Neutrophil (primary cell): ENCODE data around the gene IBA57.

Source experiments
- H3K27ac ChIP-seq: fragments of 200-600 bp; sonication (generic); 2 replicates; pipeline ENCODE4 v1.5.1; 2016; ENCODE audit warnings: mild to moderate bottlenecking, moderate library complexity
- H3K27me3 ChIP-seq: fragments of 200-600 bp; sonication (generic); 2 replicates; pipeline ENCODE4 v1.6.0; 2016; ENCODE audit warnings: mild to moderate bottlenecking
- H3K36me3 ChIP-seq: fragments of 200-600 bp; sonication (generic); 2 replicates; pipeline ENCODE4 v1.5.1; 2017
- H3K4me1 ChIP-seq, 2 experiments: fragments of 200-600 bp in 1 of 2; sonication (generic) in 1 of 2; 1 replicate in 1 of 2; 2 replicates in 1 of 2; pipeline versions ENCODE4 v1.5.1 to v1.6.1; 2013 to 2016; ENCODE audit warnings: low read depth in 1 of 2, low read length in 1 of 2, mild to moderate bottlenecking in 1 of 2, moderate library complexity in 1 of 2; ENCODE audit not compliant: control insufficient read depth in 1 of 2, insufficient read depth in 1 of 2
- H3K4me3 ChIP-seq, 2 experiments: fragments of 200-600 bp in 1 of 2; sonication (generic) in 1 of 2; 1 replicate in 1 of 2; 2 replicates in 1 of 2; pipeline ENCODE4 v1.5.1; 2013 to 2016; ENCODE audit warnings: low read depth in 1 of 2, low read length in 1 of 2, mild to moderate bottlenecking in 1 of 2, moderate library complexity in 1 of 2
- H3K9me3 ChIP-seq: fragments of 200-600 bp; sonication (generic); 2 replicates; pipeline ENCODE4 v1.5.1; 2016
- CTCF ChIP-seq: fragments of 200-600 bp; sonication (generic); IDR thresholded peaks from 2 replicates; pipeline ENCODE4 v1.5.1; 2016; ENCODE audit warnings: antibody characterized with exemption

IBA57 gene

GRCh38 chr1:228139406-228139930 lies 26.1 kb upstream of the IBA57 start:
- H3K4me1 ChIP-seq: peaks cover 41 to 42% of the 10 kb centered on the region in 2 experiments
- no peak for TF ChIP-seq CTCF
- H3K27ac ChIP-seq: peak overlapping the region; percentile 98
- H3K9me3 ChIP-seq: no peaks in the 10 kb centered on the region
- peaks cover 8% of the 10 kb centered on the region for H3K36me3 ChIP-seq
- peak overlapping the region; percentile 83 to 95 for H3K4me3 ChIP-seq
- H3K27me3 ChIP-seq: no peaks in the 10 kb centered on the region

GRCh38 chr1:228139931-228140723 lies 25.5 kb upstream of the IBA57 start, which contains the start of gene GUK1:
Gene GUK1 (plus strand): TSS chr1:228140279. CDS start chr1:228140303, 24 bp downstream.
- Histone ChIP-seq H3K9me3 (no peaks in the 10 kb centered on the region), H3K36me3 (peaks cover 9% of the 10 kb centered on the region), H3K27me3 (no peaks in the 10 kb centered on the region), H3K27ac (peak within 1 kb of the TSS; percentile 98), H3K4me1 (peaks cover 41 to 42% of the 10 kb centered on the region in 2 experiments), H3K4me3 (peak within 1 kb of the TSS; percentile 83 to 95)
- TF ChIP-seq CTCF: peak; percentile 68

- Histone ChIP-seq H3K9me3 (no peaks in the 10 kb centered on the region), H3K36me3 (peaks cover 15% of the 10 kb centered on the region), H3K4me3 (peak overlapping the region; percentile 83 to 95), H3K27me3 (no peaks in the 10 kb centered on the region), H3K4me1 (peaks cover 39 to 40% of the 10 kb centered on the region in 2 experiments), H3K27ac (peak overlapping the region; percentile 98)
- TF ChIP-seq CTCF: no peak
These were observed 24.8 kb upstream of the IBA57 start for GRCh38 chr1:228140724-228141225.

DNA sequence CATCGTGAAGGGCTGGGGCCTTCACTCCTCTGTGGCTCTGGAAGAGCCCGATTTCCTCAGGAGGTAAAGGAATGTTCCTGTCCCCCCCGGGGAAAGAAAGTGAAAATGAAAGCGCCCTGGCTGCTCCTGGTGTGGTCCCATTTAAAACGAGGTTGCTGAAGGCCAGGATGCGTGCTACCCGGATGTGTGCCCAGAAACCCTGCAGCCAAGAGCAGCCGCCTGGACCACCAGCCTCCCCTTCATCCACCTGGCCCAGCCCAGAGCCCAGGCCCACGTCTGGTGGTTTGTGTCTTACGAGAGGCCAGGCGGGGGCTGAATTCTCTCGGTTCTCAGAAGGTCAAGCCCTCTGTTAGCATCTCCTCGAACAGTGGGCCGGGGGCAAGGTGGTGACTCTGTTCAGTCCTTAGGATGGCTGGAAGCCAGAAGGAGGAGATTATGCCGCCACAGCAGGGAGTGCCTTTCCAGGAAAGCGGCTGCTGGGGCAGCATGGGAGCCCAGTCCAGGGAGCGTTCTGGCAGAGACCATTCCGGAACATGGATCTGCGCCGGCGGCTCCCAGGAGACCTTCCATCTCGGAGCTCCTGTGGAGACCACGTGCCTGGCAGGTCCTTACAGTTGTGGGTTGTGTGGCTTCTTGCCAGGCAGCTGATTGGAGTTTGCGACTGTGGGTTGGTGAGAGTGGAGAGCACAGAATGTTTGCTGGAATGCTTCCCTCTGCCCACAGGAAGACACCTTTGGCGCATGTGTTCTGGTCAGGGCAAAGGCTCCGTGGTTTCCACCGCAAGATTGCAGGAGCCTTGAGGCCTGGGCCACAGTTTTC lies 24.2 kb upstream of the IBA57 start:
- TF ChIP-seq CTCF: no peak
- Histone ChIP-seq H3K36me3 (peaks cover 22% of the 10 kb centered on the region), H3K4me3 (peak overlapping the region; percentile 83 to 95), H3K4me1 (peaks cover 33 to 34% of the 10 kb centered on the region in 2 experiments), H3K27ac (peak overlapping the region; percentile 98), H3K27me3 (no peaks in the 10 kb centered on the region), H3K9me3 (no peaks in the 10 kb centered on the region)

- Histone ChIP-seq H3K27ac (peak overlapping the region; percentile 98), H3K4me3 (no peak overlapping the region), H3K36me3 (peaks cover 30% of the 10 kb centered on the region), H3K27me3 (no peaks in the 10 kb centered on the region), H3K9me3 (no peaks in the 10 kb centered on the region), H3K4me1 (peaks cover 26 to 27% of the 10 kb centered on the region in 2 experiments)
- TF ChIP-seq CTCF: no peak
These were observed 23.4 kb upstream of the IBA57 start for GRCh38 chr1:228142155-228142691.
